Measurements from ENCODE around the gene EIF3I.

EIF3I gene

GRCh38 chr1:32221980-32222755 is at the start of gene EIF3I, which contains the start of gene TMEM234:
Gene EIF3I, plus strand, starts transcription at chr1:32222407. Its CDS starts 35 bp downstream, at chr1:32222442.
Gene TMEM234, minus strand, starts transcription at chr1:32222353. Its CDS starts 31 bp downstream, at chr1:32222322.
- DNase-seq (ENCODE audit: low read depth), result peak; percentile 87

- no peak for DNase-seq (ENCODE audit: low read depth)
Measured at GRCh38 chr1:32172621-32173245, 49.5 kb upstream of the EIF3I start.

DNA sequence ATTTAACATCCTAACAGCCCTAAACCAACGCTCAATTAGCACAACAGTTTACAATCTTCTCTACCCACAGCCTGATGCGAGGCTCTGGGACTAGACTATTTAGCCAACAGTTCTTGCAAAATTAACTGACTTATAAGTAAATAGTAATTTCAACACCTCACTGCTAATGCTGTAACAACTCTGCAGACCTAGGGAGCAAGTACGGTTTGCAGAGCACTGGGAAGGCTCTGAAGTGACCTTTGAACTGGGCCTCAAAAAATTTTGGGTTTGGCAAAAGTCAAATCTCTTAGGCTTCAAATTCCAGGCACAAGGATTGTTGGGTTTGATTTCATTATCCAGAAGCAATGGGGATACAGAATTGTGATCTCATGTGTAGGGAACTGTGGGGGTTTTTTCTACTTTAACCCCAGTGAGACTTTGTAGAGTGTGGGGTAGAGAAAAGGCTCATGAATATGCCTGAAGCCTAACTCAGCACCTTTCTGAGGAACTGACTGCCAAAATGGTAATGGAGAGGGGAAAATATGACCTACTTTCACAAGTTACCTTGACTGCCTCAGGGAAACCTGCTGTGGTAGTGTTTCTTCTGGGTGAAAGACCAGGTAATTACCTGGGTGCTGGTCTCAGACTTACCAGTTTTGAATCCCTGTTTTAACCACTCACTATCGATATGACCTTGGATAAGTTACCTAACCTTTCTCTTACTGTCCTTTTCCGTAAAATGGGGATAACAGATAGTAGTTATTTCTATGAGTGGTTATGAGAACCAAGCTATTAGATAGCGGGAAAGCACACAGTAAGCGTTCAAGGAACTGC is 43.6 kb upstream of the EIF3I start:
- no peak for DNase-seq (ENCODE audit: low read depth)

GRCh38 chr1:32179193-32179442 is 43.1 kb upstream of the EIF3I start:
- DNase-seq (ENCODE audit: low read depth), result no peak

DNA sequence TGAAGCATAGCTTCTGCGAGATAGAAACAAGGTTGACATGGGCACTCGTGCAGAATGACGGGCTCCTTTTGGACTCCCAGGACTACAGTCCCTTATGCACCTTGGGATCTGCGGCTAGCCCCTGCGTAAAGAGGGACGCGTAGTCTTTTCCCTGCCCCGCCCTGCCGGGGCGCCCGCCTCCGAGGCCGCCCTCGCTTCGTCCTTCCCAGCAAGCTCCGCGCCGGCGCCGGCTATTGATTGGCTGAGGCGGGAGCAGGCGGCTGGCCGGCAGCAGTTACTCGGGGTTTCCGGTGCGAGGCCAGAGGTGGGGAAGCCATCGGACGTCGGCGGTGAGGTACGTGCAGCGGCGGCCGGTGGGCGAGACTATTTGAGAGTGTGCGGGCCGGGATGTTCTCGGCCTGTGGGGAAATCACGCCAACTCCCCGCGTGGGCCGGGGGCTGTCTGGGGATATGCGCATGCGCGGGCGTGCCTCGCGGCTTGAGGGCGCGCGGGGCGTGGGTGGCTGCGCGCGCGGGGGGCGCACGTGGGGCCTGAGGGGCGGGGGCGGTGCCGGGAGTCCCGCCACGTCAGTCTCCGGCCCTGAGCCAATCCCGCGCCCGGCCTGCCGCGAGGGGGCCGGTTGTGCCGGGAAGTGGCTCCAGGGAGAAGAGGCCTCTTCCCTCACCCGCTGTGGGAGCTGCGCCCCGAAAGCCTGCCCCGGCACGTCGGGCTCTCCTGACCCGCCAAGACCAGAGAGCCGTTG is 42.6 kb upstream of the EIF3I start, which contains the start of gene TXLNA:
Gene TXLNA (plus strand): TSS at position 233 of the 743 bp plus-strand sequence. CDS start 671 bp downstream, outside the sequence.
- peak; percentile 79 for DNase-seq (ENCODE audit: low read depth)

- no peak for DNase-seq (ENCODE audit: low read depth)
Measured at GRCh38 chr1:32180186-32181060, 41.8 kb upstream of the EIF3I start.

DNA sequence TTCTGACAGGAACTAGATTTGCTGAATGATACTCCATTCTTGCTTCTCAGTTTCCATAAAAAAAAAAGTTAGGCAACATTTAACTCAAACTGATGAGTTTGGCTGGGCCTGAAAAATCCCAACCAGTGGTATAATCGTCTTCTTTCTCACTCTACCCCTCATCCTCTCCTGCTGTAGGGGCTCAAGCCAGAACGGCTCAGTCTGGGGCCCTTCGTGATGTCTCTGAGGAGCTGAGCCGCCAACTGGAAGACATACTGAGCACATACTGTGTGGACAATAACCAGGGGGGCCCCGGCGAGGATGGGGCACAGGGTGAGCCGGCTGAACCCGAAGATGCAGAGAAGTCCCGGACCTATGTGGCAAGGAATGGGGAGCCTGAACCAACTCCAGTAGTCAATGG is 41.1 kb upstream of the EIF3I start:
- DNase-seq (ENCODE audit: low read depth), result no peak

DNA sequence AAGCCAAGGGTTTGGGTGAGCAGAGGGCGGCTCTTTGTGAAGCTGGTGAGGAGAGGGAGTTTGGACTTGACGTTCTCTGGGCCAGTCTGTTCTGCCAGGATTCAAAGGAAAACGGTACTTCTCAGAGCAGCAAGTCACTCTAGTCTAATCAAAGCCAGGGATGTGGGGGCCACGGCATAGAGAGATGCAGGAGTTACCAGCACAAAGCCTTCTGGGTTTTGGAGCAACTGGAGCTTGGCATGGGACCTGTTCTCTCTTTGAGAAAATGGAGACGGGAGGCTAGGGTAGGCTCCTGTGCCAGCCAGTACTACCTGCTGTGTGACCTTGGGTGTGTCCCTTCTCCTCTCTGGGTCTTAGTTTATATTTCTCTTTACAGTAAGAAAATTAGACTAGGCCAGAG is 40.6 kb upstream of the EIF3I start:
- DNase-seq (ENCODE audit: low read depth), result no peak

DNA sequence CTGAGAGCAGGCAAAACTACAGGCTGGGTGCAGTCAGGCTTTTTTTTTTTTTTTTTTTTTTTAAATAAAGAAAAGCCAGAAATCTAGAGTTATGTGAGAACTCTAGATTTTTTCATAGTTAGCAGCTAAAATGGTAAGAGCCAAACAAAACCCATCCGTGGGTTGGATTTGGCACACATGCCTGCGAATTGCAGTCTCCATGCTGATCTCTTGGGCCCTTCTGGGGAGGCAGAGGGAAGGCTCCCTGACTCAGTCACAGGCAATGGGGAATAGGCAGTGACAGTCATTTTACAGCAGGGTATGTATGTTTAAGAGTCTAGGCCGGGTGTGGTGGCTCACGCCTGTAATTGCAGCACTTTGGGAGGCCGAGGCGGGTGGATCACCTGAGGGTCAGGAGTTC is 40.1 kb upstream of the EIF3I start:
- DNase-seq (ENCODE audit: low read depth), result no peak

DNA sequence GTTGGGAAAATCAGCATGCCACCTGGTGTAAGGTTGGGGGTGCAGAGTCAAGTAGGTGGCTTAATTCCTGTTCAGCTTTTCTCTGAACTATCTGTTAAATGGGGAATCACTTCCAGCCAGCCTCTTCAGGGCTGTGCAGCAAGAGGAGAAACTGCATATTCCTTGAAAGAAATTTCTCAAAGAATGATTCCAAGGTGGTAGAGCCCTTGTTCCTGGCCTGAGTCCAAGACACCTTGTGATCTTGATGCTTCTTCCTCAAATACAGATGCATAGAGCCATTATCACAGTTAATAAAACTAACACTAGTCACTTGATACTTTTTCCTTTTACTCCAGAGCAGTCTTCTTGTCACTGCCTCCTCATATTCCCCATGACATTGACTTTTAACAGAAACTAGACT is 37.6 kb upstream of the EIF3I start:
- no peak for DNase-seq (ENCODE audit: low read depth)

DNA sequence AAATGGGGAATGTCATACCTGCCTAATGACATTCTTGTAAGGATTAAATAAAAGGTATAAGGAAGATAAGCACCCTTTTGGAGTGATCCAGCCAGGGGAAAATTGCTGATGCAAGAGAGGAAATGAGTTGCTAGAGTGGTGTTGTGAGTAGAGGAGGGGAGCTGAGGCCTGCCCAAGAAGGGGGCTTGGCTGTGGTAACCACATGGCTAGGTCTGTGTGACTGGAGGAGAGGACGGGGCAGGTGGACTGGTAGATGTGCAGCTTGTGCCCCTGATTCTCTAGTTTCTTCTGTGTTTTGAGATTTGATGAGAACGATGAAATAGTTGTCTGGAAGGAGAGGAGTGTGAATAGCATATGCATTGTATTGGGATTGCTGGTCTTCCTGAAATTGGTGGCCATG is 36.1 kb upstream of the EIF3I start:
- no peak for DNase-seq (ENCODE audit: low read depth)

DNA sequence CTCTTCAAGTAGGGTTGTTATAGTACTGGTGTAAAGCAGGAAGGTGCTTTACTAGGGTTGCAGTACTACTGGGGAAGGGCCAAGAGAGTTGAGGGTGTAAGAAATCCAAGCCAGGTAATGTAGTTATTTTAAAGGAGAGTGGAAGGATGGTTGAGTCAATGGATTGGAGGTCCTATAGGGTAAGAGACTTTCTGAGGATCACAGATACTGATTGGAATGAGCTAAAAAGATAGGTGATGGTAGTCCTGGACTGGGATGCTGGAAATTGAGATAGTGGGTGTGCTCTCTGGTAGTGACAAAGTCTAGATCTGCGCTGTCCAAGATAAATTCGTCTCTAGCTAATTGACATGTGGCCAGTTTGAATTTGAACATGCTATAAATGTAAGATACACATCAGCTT is 35.7 kb upstream of the EIF3I start:
- DNase-seq (ENCODE audit: low read depth), result no peak

GRCh38 chr1:32187850-32188249 is 34.4 kb upstream of the EIF3I start:
- no peak for DNase-seq (ENCODE audit: low read depth)

DNA sequence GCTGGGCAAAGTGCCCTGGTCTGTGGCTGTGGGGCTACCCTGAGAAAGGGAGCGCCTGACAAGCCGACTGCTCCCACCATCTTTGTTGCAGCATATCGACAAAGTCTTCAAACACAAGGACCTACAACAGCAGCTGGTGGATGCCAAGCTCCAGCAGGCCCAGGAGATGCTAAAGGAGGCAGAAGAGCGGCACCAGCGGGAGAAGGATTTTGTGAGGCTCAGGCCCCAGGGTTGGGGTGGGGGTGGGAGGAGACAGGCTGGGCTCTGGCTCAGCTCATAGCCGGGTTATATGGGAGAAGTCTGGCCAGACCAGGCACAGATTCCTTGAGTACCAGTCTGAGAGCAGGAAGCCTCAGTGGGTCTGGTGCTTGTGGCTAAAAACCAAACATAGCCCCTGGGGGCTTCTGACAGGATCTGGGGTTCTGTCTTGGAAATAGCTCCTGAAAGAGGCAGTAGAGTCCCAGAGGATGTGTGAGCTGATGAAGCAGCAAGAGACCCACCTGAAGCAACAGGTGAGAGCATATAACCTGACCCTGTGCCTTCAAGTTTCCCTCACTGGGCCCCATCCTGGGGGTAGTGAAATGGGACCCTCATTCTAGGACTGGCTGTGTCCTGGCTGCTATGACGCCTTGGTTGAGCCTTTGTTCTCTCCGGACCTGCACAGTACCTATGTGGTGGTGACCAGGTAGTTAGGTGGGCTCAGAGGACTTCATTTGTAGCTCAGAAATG is 29.8 kb upstream of the EIF3I start:
- no peak for DNase-seq (ENCODE audit: low read depth)

- DNase-seq (ENCODE audit: low read depth), result no peak
Measured at GRCh38 chr1:32194984-32195383, 27.2 kb upstream of the EIF3I start.

DNA sequence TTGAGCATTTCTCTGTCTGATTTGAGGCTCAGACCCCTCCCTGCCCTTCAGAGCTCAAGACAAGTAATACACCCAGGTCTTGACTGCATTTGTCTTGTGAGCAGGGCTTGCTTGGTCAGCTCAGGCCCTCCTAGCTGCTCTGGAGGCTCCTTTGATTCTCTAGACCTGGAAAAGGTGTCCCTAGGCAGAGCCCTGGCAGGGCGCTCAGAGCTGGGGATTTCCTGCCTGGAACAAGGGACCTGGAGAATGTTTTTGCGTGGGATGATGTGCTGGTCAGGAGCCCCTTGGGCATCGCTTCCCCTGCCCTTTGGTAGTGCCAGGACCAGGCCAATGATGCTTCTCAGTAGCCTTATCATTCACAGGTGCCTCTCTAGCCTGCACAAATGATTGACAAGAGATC is 26.7 kb upstream of the EIF3I start:
- no peak for DNase-seq (ENCODE audit: low read depth)

DNA sequence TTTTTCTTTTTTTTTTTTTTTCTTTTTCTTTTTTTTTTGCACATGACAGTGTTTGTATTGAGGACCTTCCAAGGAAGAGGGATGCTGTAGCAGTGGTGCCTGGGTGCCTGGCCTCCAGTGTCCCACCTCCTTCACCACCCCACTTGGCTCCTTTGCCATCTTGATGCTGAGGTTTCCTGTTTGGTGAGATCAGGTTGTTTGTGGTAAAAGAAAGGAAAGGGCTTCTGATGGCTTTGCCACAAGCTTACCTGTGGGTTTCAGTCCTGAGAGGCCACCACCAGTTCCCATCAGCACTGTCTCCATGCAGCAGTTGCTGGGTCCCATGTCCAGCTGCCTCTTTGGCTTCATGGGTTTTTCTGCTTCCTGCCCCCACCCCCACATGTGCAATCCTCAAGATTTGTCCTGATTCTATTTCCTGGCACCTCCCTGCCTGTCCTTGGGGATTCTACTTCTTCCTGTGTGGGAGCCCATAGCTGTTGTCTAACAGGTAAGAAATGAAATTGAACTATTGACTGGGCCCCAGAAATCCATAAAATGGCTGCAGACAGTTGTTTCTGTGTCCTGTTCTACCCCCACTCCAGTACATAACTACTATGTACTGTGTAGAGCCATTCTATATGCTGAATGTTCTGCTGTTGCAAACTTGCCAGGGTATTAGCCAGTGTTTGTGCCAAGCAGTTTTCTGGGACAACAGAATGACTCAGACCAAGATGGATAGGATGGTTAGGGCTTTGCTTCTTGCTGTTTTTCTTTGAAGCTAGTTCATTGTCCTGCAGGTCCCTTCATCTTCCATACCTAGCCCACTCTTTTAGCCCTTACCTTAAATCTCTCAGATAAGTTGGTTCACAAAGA is 26.0 kb upstream of the EIF3I start:
- no peak for DNase-seq (ENCODE audit: low read depth)

DNA sequence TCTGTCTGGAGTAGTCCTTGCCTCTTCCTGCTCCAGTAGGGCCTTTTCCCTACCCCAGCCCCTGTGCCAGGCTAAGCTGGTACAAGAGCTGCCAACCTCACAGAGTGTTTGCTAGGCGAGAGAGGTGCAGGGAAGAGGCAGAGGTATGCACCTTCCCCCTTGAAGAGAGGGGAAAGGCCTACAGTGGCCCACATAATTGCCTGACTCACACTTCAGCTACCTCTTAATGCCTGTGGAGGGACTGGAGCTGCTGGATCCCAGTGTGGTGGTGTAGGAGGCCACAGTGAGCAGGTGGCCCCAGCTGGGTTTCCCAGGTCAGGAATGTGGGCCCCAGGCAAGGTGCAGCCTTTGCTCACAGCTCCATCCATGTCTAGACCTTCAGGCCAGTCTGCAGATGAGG is 25.1 kb upstream of the EIF3I start:
- no peak for DNase-seq (ENCODE audit: low read depth)

DNA sequence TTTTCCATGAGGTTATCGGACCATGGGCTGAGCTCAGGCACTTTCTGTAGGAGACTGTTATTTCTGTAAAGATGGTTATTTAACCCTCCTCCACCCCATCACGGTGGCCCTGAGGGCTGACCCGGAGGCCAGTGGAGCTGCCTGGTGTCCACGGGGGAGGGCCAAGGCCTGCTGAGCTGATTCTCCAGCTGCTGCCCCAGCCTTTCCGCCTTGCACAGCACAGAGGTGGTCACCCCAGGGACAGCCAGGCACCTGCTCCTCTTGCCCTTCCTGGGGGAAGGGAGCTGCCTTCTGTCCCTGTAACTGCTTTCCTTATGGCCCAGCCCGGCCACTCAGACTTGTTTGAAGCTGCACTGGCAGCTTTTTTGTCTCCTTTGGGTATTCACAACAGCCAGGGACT is 24.4 kb upstream of the EIF3I start:
- no peak for DNase-seq (ENCODE audit: low read depth)
